T-helper 1 cell treated with Interleukin-12 subunit alpha and Interleukin-12 subunit beta and Interleukin-4 antibody, amounts not matched to agents 30 μg/mL and 1 μg/mL, for 36 hours (primary cell): ENCODE data around the gene MCRIP2.
"Not testable (repeated sequence)": the region's sequence is repeated elsewhere in the genome, so short reads cannot be mapped to it uniquely, and the experiment has no call there.

Experiments
- H3K27ac Mint-ChIP-seq: one replicate; pipeline ENCODE4 v1.8.0; 2021; ENCODE audit warnings: mild to moderate bottlenecking, mixed read lengths
- H3K27me3 Mint-ChIP-seq: one replicate; pipeline ENCODE4 v1.8.0; 2021; ENCODE audit warnings: low read depth, mixed read lengths
- H3K36me3 Mint-ChIP-seq: one replicate; pipeline ENCODE4 v1.8.0; 2021; ENCODE audit warnings: low read depth, mixed read lengths
- H3K4me1 Mint-ChIP-seq: one replicate; pipeline ENCODE4 v1.8.0; 2021; ENCODE audit warnings: low read depth, mixed read lengths
- H3K4me3 Mint-ChIP-seq: one replicate; pipeline ENCODE4 v1.8.0; 2021; ENCODE audit warnings: mild to moderate bottlenecking, moderate library complexity, mixed read lengths
- H3K9me3 Mint-ChIP-seq: one replicate; pipeline ENCODE4 v1.8.0; 2021; ENCODE audit warnings: mixed read lengths

Gene MCRIP2

DNA sequence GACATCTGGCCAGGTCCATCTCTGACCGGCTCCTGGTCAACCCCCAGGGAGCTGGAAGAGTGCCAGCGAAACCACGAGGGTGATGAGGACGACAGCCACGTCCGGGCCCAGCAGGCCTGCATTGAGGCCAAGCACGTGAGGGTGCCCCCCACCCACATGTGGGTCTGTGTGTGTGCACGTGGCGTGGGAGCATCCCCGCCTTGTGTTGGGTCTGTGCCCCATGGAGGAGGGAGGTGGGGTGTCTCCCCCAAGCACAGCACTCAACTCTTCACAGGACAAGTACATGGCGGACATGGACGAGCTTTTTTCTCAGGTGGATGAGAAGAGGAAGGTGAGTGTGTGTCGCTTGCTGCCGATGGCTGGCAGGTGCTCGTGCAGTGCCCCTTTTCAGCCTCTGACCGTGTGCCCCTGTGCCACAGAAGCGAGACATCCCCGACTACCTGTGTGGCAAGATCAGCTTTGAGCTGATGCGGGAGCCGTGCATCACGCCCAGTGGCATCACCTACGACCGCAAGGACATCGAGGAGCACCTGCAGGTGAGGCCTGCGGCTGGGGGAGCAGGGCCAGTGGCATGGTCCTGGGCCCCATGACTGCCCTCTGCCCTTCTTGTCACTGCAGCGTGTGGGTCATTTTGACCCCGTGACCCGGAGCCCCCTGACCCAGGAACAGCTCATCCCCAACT is 40.3 kb downstream of the MCRIP2 start:
- H3K4me1 Mint-ChIP-seq: peaks cover 13% of the 10 kb centered on the region
- peak overlapping the region; percentile 71 for H3K4me3 Mint-ChIP-seq
- H3K27ac Mint-ChIP-seq: peak overlapping the region; percentile 55
- H3K27me3 Mint-ChIP-seq: no peaks in the 10 kb centered on the region
- H3K36me3 Mint-ChIP-seq: peaks cover 10% of the 10 kb centered on the region
- no peaks in the 10 kb centered on the region for H3K9me3 Mint-ChIP-seq

DNA sequence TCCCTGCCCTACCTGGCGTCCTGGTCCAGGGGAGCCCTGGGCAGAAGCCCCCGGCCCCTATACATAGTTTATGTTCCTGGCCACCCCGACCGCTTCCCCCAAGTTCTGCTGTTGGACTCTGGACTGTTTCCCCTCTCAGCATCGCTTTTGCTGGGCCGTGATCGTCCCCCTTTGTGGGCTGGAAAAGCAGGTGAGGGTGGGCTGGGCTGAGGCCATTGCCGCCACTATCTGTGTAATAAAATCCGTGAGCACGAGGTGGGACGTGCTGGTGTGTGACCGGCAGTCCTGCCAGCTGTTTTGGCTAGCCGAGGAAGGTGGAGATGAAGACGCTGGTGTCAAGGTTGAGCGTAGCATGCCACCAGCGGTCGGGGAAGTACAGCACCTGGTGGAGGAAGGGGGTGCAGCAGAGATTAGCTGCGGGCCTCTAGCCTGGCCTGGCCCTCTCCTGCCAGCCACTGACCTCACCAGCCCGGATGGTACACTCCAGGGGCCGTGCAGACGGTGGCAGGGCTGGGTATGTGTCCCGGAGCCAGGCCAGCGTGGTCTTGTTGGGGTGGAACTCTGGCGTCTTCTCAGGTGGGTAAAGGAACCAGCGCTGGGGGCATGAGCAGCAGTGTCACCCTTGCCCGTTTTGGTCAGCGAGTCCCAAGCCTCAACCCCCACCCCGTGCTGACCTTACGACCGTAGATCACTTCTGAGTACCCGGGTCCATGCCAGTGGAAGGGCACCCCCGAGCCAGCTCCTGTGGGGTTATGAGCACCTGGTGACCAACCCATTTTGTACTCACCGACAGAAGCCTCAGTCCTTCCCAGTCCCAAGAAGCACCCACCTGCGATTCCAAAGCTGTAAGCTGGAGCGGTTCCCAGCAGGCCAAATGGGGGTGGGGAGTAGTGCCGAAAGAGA is 41.1 kb downstream of the MCRIP2 start:
- H3K27me3 Mint-ChIP-seq: no peaks in the 10 kb centered on the region
- H3K4me3 Mint-ChIP-seq: peak overlapping the region; percentile 71
- H3K4me1 Mint-ChIP-seq: peaks cover 13% of the 10 kb centered on the region

GRCh38 chr16:683396-684070 is 41.9 kb downstream of the MCRIP2 start:
- Mint-ChIP-seq H3K27ac (no peak overlapping the region), H3K4me1 (peaks cover 13% of the 10 kb centered on the region), H3K36me3 (peaks cover 10% of the 10 kb centered on the region)

More for the DNA sequence above, 41.1 kb downstream of the MCRIP2 start:
- no peaks in the 10 kb centered on the region for H3K9me3 Mint-ChIP-seq
- H3K27ac Mint-ChIP-seq: peak overlapping the region; percentile 55
- peaks cover 10% of the 10 kb centered on the region for H3K36me3 Mint-ChIP-seq

GRCh38 chr16:684071-684794 is 42.6 kb downstream of the MCRIP2 start, which contains the start of gene JMJD8:
JMJD8 (minus strand) TSS chr16:684334; CDS start chr16:684319, 15 bp downstream.
- H3K9me3 Mint-ChIP-seq: no peaks in the 10 kb centered on the region

More at GRCh38 chr16:683396-684070, 41.9 kb downstream of the MCRIP2 start:
- Mint-ChIP-seq H3K9me3 (no peaks in the 10 kb centered on the region), H3K27me3 (no peaks in the 10 kb centered on the region), H3K4me3 (peak overlapping the region; percentile 71)

GRCh38 chr16:684961-685696 is 43.5 kb downstream of the MCRIP2 start:
- H3K4me1 Mint-ChIP-seq: peaks cover 13% of the 10 kb centered on the region

More at GRCh38 chr16:684071-684794, 42.6 kb downstream of the MCRIP2 start, which contains the start of gene JMJD8:
- peaks cover 10% of the 10 kb centered on the region for H3K36me3 Mint-ChIP-seq
- H3K27me3 Mint-ChIP-seq: no peaks in the 10 kb centered on the region
- peak within 1 kb of the TSS; percentile 71 for H3K4me3 Mint-ChIP-seq
- H3K27ac Mint-ChIP-seq: peak within 1 kb of the TSS; percentile 36
- H3K4me1 Mint-ChIP-seq: peaks cover 11% of the 10 kb centered on the region

DNA sequence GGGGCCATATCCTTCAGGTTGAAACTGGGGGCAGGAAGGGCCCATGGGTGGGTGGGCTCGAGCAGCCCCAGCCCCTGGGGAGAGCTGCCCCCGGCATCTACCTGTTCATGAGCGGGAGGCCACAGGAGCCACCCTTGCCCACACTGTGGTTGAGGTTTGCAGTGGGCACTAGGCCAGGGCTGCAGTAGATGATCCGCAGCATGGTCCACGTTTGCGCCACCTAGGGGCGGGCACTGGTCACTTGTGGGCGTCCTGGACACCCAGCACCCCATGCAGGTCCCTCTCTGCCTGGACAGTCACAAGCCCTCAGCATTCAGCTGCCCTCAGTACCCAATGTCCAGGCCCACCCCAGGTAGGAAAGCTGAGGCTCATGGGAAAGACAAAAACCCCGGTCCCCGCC is 44.3 kb downstream of the MCRIP2 start:
- H3K36me3 Mint-ChIP-seq: peaks cover 10% of the 10 kb centered on the region
- no peak overlapping the region for H3K27ac Mint-ChIP-seq
- peaks cover 15% of the 10 kb centered on the region for H3K4me1 Mint-ChIP-seq
- no peaks in the 10 kb centered on the region for H3K27me3 Mint-ChIP-seq
- H3K9me3 Mint-ChIP-seq: peaks cover 3% of the 10 kb centered on the region
- peak overlapping the region; percentile 50 for H3K4me3 Mint-ChIP-seq

More at GRCh38 chr16:684961-685696, 43.5 kb downstream of the MCRIP2 start:
- Mint-ChIP-seq H3K27me3 (no peaks in the 10 kb centered on the region), H3K4me3 (no peak overlapping the region), H3K36me3 (peaks cover 10% of the 10 kb centered on the region), H3K9me3 (no peaks in the 10 kb centered on the region), H3K27ac (no peak overlapping the region)

- Mint-ChIP-seq H3K27ac (no peak overlapping the region), H3K27me3 (no peaks in the 10 kb centered on the region), H3K4me1 (peaks cover 14% of the 10 kb centered on the region), H3K36me3 (peaks cover 10% of the 10 kb centered on the region), H3K4me3 (no peak overlapping the region), H3K9me3 (peaks cover 4% of the 10 kb centered on the region)
Observed at GRCh38 chr16:686459-687260, 45.0 kb downstream of the MCRIP2 start.

DNA sequence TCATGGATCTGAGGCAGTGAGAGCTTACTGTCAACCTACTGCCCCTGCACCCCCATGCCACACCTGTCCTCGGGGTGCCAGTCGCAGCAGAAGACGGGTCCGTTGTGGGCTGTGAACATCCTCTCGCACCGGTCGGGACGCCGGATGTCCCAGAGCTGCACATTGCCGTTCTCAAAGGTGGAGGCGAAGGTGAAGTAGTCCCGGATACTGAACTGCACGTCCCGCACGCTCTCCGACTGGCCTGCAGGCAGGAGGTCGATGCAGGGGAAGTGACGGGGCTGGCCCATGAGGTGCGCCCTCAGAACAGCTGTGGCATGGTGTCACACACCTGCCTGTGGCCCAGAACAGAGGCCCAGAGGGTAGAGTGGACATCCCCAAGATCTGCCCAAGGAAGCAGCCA is 45.9 kb downstream of the MCRIP2 start:
- no peak overlapping the region for H3K4me3 Mint-ChIP-seq
- peaks cover 4% of the 10 kb centered on the region for H3K9me3 Mint-ChIP-seq
- H3K27me3 Mint-ChIP-seq: peaks cover 5% of the 10 kb centered on the region
- H3K36me3 Mint-ChIP-seq: peaks cover 4% of the 10 kb centered on the region
- no peak overlapping the region for H3K27ac Mint-ChIP-seq
- H3K4me1 Mint-ChIP-seq: peaks cover 10% of the 10 kb centered on the region

GRCh38 chr16:689175-689897 is 47.7 kb downstream of the MCRIP2 start:
- peaks cover 8% of the 10 kb centered on the region for H3K4me1 Mint-ChIP-seq
- peak overlapping the region; percentile 85 for H3K4me3 Mint-ChIP-seq
- H3K9me3 Mint-ChIP-seq: peaks cover 4% of the 10 kb centered on the region
- peaks cover 15% of the 10 kb centered on the region for H3K27me3 Mint-ChIP-seq
- peaks cover 3% of the 10 kb centered on the region for H3K36me3 Mint-ChIP-seq
- peak overlapping the region; percentile 77 for H3K27ac Mint-ChIP-seq

DNA sequence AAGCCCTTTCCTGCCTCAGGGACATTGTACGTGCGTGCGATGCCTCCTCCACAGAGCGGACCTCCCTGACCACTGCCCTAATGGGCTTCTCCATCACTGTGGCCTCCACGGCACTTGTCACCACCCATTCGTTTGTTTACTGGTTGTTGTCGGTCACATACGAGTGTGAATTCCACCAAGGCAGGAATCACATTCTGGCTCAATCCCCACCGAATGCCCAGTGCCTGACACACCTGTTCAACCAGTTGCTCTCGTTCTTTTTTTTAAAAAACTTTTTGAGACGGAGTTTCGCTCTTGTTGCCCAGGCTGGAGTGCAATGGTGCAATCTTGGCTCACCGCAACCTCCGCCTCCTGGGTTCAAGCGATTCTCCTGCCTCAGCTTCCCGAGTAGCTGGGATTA is 49.6 kb downstream of the MCRIP2 start:
- Mint-ChIP-seq H3K27me3 (peaks cover 20% of the 10 kb centered on the region), H3K4me3 (peak overlapping the region; percentile 85), H3K4me1 (peaks cover 12% of the 10 kb centered on the region)
- H3K9me3 Mint-ChIP-seq, H3K27ac Mint-ChIP-seq, H3K36me3 Mint-ChIP-seq: not testable (repeated sequence)

DNA sequence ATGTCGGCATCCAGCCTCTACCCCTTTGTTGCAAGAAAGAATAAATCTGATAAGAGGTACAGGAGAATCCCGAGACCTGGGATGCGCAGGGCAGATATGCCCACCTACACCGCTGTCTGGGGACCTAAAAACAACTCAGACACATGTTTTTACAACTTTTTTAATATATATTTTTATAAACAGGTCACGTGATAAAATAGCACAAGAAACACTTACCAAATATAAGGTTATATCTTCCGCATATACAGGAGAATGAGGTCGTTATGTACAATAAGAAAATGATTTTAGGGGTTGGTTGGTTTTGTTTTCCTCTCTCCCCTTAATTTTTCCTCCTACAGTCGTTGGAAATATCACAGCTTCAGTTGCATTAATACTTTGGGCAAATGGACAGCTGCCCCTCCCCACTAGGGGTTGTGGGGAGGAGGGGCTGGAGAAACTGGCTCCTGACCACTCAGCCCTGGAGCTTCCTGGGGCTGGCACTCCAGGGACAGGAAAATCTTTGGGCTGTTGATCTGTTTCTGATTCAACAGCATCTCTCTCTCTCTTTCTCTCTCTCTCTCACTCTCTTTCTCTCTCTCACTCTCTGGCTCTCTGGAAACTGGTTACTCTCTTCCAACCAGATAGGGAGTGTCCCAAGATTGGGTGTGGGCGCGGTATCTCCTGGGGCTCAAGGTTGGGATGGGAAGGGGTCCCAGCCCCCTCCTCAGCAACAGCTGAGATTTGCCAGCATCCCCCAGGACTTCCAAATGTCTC is 50.9 kb downstream of the MCRIP2 start:
- Mint-ChIP-seq H3K27me3 (peaks cover 20% of the 10 kb centered on the region), H3K4me1 (peaks cover 12% of the 10 kb centered on the region), H3K4me3 (peak overlapping the region; percentile 30), H3K27ac (no peak overlapping the region), H3K9me3 (peaks cover 4% of the 10 kb centered on the region), H3K36me3 (peaks cover 1% of the 10 kb centered on the region)

DNA sequence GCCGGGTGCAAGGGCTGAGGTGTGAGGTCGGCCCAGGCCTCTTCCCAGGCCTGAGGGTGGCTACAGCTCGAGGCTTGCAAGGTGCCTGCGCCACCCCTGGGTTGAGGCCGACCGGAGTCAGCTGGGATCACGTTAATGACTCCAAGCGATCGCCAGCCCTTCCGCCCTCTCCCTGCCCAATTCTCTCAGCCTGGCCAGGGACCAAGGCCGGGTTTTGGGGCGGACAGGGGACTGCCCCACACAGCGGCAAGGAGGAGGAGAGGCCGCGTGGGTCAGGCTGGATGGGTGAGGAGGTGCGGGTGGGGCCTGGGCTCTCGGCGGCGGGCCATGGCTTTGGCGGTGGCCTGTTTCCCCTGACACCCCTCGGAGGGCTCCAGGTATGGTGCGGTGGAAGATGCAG is 51.7 kb downstream of the MCRIP2 start:
- Mint-ChIP-seq H3K4me3 (no peak overlapping the region), H3K4me1 (peaks cover 12% of the 10 kb centered on the region), H3K27ac (no peak overlapping the region), H3K36me3 (peaks cover 1% of the 10 kb centered on the region), H3K27me3 (peaks cover 20% of the 10 kb centered on the region), H3K9me3 (peaks cover 4% of the 10 kb centered on the region)
